GM20431 (cell line): Measurements from ENCODE around the gene CCDC32.

Experiments used
- in situ Hi-C: fragments of 300-500 bp; cut with MseI, MboI; formaldehyde crosslinking; loops from one replicate; pipeline ENCODE4 v1.15.0; 2020; ENCODE audit warnings: low sequenced_read_pairs; ENCODE audit not compliant: unreplicated experiment

CCDC32 gene

DNA sequence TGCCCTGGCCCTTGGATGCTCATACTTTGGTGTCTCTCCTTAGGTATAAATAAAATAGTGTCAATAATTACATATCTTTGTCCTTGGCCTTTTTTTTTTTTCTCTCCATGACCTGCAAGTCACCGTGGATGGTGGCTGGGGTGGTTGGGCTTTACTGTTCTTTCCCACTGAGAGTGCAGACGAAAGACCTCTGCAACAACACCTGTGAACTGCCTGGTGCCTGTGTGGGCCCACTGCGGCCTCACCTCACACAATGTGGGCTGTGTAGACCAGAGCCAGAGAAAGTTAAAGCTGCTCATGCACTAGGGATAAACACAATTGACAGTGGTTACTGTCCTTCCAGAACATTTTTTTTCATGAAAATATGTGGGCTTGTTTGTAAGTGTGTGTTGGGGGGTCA, 39.0 kb downstream of the CCDC32 start:
- in situ Hi-C loops = no loop called here

GRCh38 chr15:40523611-40524010, 41.2 kb downstream of the CCDC32 start:
- in situ Hi-C loops = no loop called here

DNA sequence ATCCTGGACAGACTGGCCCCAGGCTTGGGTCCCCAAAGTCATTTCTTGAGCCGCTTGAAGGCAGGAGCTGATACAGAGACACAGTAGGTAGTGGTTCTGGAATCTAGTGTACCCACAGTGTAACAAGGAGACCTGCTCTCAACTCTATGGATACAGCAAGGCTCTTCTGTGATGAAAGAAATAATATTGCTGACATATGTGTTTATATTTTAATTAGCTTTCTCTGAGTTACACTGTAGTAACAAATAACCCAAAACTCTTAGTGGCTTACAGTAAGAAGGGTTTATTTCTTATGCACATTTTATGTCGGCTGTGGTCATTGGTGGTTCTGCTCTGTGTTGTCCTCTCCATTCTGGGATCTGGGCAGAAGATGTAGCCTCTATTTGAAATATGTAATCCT, 48.5 kb downstream of the CCDC32 start:
- in situ Hi-C loops = no loop called here

DNA sequence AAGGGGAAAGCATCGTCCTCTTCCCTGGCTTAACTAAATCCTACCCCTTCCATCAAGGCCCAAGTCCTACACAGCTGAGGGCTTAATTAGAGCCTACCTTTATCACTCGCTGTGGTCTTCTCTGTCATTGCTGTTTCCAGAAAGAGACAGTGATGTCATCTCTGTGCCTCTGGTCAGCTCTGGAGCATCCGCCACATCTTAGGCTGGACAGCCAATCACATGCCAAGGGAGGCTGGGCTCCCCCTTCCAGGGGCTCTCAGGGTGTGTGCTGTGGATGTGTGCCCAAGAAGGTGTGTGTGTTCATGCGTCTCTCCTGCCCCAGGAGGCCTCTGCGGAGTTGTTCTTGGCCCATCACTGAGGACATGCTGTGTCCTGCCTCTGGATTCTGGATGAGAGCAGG, 51.2 kb downstream of the CCDC32 start:
- in situ Hi-C loops = no loop called here

DNA sequence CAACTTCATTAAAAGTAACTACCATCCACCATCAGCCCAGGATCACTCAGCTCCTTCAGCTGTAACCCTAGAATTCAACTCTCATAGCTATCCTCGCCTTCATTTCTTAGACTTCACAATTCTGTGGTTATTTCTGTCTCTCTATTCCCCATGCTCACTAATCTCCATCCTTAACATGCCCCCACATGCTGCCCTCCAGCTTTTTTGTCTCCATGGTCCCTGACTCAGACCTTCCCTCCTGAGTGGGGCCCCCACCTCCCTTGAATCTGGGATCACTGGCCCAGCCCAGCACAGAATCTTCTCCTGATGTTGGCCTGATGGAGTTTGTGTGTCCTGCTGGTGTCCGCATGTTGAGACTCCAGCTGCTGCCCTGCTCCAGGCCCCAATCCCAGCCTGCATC, 52.4 kb downstream of the CCDC32 start:
- in situ Hi-C loops = no loop called here

GRCh38 chr15:40511472-40512133, 53.2 kb downstream of the CCDC32 start:
- in situ Hi-C loops = no loop called here

DNA sequence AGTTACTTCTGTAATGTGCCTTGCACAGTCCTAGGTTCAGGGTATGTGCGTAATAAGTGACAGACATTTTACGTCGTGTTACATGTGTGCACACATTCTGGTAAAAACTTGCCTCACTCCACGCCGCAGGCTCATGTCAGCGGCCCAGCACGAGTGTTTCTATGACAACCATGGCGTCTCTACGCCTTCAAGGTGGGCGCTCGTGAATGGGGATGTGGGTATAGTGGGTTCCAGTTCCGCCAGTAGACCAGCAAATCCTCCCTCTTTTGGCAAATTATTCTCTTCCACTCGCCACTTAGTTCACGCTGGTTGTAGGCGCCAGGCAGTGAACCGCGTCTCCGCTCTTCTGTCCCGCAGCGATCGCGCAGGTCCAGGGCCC, 53.8 kb downstream of the CCDC32 start:
- in situ Hi-C loops = no loop called here

DNA sequence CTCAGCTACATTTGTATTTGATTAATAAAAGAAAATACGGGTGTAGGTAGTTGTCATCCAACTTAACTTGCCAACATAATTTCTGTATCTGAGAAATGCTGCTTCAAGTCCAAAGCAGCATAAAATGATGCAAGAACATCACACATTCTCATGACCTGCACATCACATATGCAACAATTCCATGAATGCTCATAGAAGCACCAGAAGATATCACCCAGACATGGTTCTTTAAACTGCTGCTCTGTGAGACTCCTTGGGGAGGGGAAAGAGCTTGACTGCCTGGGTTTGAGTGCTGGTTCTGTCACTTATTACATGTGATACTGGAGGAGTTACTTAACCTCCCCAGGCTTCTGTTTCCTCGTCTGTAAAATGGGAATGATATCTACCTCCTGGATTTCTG, 54.6 kb downstream of the CCDC32 start:
- in situ Hi-C loops = no loop called here

GRCh38 chr15:40508216-40508615, 56.6 kb downstream of the CCDC32 start:
- in situ Hi-C loops = no loop called here

- in situ Hi-C loops = no loop called here
Observed at GRCh38 chr15:40506964-40507571, 57.8 kb downstream of the CCDC32 start.
